HG02840 (cell line): ENCODE results near the gene PABPC3.

Experiments
- ATAC-seq: cut with Tn5 transposase; IDR thresholded peaks from one replicate; pipeline ENCODE4 v1.9.1; 2021; ENCODE audit warnings: mild to moderate bottlenecking, moderate library complexity, moderate number of reproducible peaks; ENCODE audit not compliant: unreplicated experiment, low FRiP score

PABPC3 gene

GRCh38 chr13:25095851-25096453 lies at the start of gene PABPC3:
PABPC3 (plus strand) TSS chr13:25096136; CDS start chr13:25096199, 63 bp downstream.
- ATAC-seq: no peak

GRCh38 chr13:25046274-25046984 lies 49.5 kb upstream of the PABPC3 start:
- no peak for ATAC-seq

GRCh38 chr13:25046985-25047511 lies 48.9 kb upstream of the PABPC3 start:
- ATAC-seq: no peak

- no peak for ATAC-seq
These were observed 44.9 kb upstream of the PABPC3 start for GRCh38 chr13:25051065-25051464.

- ATAC-seq: no peak
These were observed 36.8 kb upstream of the PABPC3 start for GRCh38 chr13:25059166-25059565.

- no peak for ATAC-seq
These were observed 36.0 kb upstream of the PABPC3 start for GRCh38 chr13:25059958-25060357.

GRCh38 chr13:25062479-25062878 lies 33.5 kb upstream of the PABPC3 start:
- ATAC-seq: no peak

GRCh38 chr13:25064396-25064795 lies 31.5 kb upstream of the PABPC3 start:
- no peak for ATAC-seq

GRCh38 chr13:25065974-25066770 lies 29.8 kb upstream of the PABPC3 start:
- no peak for ATAC-seq

- no peak for ATAC-seq
These were observed 28.9 kb upstream of the PABPC3 start for GRCh38 chr13:25067064-25067463.

- no peak for ATAC-seq
These were observed 27.1 kb upstream of the PABPC3 start for GRCh38 chr13:25068810-25069209.

GRCh38 chr13:25069236-25069635 lies 26.7 kb upstream of the PABPC3 start:
- no peak for ATAC-seq

- no peak for ATAC-seq
These were observed 26.0 kb upstream of the PABPC3 start for GRCh38 chr13:25069911-25070310.

GRCh38 chr13:25080773-25081172 lies 15.2 kb upstream of the PABPC3 start:
- ATAC-seq: no peak

GRCh38 chr13:25084096-25084495 lies 11.8 kb upstream of the PABPC3 start:
- no peak for ATAC-seq

- no peak for ATAC-seq
These were observed 10.7 kb upstream of the PABPC3 start for GRCh38 chr13:25085125-25085742.

- ATAC-seq: no peak
These were observed 7.2 kb upstream of the PABPC3 start for GRCh38 chr13:25088562-25089221.

- ATAC-seq: no peak
These were observed 1.5 kb downstream of the PABPC3 start for GRCh38 chr13:25097426-25097825.

- no peak for ATAC-seq
These were observed 7.8 kb downstream of the PABPC3 start for GRCh38 chr13:25103711-25104110.

- no peak for ATAC-seq
These were observed 13.4 kb downstream of the PABPC3 start for GRCh38 chr13:25109341-25109740.
